ENCODE data around the gene CDK15.
"Not testable (repeated sequence)": the region's sequence is repeated elsewhere in the genome, so short reads cannot be mapped to it uniquely, and the experiment has no call there.

CDK15 gene

DNA sequence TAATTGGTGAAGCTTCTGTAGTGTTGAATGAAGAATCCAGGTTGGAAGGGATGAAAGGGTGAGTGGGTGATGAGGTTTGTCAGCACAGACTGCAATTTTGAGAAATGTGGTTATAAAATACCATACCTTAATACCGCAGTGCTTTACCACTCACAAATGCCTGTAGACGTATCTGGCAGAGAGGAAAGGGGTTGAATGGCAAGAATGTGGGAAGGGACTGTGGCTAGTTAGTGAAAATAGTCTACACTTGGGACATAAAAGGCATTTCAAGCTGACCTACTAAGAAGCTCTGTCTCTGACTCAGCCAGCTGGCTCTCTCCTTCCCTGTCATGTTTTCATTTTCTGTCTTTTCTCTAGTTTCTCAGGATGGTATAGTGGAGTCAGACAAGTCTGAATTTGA, 25.1 kb downstream of the CDK15 start:
- DNase-seq (ENCODE audit: low spot score), result no peak

DNA sequence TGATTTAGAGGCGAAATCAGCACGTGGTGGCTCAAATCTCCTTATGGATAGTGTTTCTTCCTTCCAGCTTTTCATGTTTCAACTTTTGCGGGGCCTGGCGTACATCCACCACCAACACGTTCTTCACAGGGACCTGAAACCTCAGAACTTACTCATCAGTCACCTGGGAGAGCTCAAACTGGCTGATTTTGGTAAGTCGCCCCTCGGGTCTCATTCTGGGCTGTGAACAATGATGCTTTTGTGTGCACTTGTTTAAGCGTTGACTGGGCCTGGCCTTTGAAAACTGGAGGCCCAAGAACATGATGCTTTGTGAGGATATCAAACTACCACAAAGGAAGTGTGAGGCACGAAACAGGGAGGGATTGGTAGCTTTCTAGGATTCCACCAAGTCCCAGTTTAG, 27.4 kb downstream of the CDK15 start:
- DNase-seq (ENCODE audit: low spot score), result no peak

DNA sequence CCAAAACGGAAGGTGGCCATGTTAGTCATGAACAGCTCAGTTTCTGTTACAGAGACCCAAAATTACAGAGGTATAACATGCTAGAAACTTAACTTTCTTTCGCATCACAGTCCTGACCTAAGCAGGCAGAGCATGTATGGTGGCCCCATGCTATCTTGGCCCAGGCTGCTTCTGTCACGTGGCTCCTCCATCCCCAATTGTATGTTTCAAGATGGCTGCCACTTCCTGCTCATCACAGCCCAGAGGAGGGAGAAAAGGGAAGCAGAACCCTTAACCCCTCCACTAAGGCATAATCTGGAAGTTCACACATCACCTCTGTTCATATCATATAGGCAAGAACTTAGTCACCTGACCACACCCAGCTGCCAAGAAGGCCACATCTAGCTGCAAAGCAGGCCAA, 28.7 kb downstream of the CDK15 start:
- no peak for DNase-seq (ENCODE audit: low spot score)

DNA sequence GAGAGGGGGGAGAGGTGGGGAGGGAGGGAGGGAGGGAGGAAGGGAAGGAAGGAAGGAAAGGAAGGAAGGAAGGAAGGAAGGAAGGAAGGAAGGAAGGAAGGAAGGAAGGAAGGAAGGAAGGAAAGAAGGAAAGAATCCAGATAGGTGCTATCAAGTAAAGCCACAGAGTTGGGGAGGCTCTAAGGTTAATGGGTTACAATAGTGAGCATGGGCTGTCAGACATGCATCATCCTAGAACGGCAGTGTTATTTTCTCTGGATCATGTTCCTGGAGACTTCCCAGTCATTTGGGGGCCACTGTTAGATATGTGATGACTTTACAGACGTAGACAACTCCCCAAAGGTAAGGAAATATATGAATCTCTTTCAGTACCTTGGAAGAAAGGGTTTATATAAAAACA, 31.1 kb downstream of the CDK15 start:
- DNase-seq (ENCODE audit: low spot score), result no peak

DNA sequence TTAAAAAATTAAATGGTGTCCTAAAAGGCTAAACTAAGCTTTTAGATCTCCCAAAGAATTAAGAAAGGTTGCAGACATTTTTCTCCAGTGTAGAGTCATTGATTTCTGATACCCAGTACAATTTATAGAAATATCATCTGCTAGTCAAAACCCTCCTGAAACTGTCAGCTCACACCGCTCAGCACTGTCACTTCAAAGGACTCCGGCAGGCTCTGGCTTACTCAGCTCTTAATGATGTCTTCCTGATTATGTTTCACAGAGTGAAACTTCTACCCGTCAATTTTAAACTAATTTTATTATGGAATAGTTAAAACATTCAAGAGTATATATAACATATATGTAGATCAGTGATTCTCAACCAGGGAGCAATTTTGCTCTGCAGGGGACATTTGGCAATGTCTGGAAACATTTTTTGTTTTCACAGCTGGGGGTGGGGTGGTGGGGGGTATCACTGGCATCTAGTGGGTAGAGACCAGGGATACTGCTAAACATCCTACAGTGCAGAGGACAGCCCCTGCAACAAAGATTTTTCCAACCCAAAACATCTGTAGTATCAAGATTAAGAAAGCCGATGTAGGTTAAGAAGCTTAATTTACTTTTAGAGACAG, 31.6 kb downstream of the CDK15 start:
- no peak for DNase-seq (ENCODE audit: low spot score)

DNA sequence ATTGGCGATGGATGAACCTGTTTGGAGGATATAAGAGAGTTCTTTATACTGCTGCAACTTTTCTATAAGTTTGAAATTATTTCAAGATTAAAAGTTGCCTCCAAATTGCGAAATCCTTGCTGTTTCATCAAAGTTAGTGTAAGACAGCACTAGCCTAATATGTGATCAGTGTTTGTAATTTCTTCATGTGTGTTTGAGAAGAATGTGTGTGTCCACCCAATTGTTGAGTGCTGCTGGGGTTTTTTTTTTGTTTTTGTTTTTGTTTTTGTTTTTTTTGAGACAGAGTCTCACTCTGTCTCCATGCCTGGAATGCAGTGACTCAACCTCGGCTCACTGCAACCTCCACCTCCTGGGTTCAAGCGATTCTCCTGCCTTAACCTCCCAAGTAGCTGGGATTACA, 33.4 kb downstream of the CDK15 start:
- DNase-seq (ENCODE audit: low spot score), result no peak

DNA sequence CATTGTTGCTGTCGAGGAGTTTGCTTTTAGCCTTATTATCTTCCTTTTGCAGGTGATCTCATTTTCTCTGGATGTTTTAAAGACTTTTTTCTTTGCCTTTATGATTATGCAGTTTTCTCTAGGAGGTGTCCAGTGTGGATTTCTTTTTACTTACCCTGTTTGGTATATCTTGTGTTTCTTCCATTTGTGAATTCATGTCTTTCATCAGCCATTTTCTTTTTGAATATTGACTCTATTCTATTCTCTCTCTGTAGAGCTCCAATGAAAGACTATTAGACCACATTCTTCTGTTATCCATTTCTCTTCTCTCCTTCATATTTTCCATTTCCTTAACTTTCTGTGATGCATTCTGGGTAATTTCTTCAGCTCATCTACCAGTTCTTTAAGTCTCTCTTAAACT, 34.4 kb downstream of the CDK15 start:
- no peak for DNase-seq (ENCODE audit: low spot score)

DNA sequence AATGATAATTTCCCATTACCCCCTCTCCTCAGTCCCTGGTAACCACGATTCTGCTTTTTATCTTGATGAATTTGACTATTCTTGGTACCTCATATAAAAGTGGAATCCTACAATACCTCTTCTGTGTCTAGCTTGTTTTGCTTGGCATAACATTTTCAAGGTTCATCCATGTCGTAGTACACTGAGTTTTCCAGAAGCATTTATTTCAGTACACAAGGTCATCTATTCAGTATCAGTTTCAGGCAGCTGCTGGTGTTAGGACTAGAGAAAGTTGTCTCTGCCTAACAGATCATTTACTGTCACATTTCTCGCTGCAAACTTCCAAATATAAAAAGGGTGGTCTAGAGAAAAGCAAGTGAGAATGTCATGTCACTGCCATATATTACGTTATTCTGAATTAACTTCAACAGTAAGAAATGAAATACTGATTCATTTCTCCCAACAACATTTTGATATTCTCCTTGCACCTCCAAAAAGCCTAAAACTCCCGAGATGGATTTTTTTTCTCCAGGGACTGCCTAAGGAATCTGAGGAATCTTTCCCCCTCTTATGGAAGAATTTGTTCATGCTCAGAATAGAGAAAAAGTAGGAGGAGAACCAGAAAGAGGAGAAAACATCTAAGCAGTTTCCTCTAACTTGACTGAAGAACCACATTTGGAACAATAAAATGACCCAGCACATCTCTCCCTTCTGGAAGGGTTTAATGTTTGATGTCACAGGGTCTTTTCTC, 36.0 kb downstream of the CDK15 start:
- DNase-seq (ENCODE audit: low spot score), result no peak

DNA sequence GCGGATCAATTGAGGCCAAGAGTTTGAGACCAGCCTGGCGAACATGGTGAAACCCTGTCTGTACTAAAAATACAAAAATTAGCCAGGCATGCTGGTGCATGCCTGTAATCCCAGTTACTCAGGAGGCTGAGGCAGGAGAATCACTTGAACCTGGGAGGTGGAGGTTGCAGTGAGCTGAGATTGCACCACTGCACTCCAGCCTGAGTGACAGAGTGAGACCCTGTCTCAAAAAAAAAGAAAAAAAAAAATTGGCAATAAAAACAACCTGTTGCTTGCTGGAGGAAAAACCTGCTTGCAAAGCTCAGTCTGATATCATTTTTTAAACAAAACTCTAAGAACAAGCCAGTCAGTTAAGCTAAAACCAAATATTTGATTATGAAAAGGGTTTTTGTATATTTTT, 38.6 kb downstream of the CDK15 start:
- DNase-seq (ENCODE audit: low spot score), result not testable (repeated sequence)

DNA sequence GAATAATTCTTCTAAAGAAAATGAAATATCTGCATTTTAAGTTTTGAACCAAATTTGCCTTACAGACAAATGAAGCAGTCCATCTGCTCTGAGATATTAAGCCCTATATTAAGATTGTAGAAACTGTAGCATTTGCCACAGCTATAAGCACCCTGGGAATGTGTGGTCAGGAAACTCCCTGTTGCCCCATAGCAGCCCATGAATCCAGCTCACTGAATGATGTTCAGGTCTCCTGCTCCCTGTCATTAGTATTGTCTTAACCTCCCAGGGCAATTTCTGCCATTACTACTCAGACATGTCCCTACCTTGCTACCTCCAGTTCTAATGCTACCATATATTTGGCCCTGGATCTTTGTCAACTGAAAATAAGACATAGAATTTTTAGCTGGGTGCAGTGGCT, 41.1 kb downstream of the CDK15 start:
- DNase-seq (ENCODE audit: low spot score), result no peak

DNA sequence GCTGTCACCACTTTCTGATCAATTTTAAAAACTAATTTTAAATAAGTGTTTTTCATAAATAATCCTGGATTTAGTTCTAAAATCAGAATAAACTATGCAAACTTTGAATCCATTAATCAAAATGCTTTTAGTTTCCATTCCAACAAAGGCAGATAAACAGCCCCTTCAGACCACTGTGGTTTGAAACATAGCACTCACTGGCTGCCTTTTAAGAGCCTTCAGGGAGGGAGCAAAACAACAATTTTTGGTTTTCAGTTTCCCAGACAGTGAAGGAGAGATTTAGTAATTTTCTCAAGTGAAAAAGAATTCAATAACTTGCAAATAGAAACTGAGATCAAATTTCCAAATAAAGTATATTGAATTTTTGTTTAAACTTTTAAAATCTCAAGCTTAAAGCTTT, 46.1 kb downstream of the CDK15 start:
- DNase-seq (ENCODE audit: low spot score), result no peak

DNA sequence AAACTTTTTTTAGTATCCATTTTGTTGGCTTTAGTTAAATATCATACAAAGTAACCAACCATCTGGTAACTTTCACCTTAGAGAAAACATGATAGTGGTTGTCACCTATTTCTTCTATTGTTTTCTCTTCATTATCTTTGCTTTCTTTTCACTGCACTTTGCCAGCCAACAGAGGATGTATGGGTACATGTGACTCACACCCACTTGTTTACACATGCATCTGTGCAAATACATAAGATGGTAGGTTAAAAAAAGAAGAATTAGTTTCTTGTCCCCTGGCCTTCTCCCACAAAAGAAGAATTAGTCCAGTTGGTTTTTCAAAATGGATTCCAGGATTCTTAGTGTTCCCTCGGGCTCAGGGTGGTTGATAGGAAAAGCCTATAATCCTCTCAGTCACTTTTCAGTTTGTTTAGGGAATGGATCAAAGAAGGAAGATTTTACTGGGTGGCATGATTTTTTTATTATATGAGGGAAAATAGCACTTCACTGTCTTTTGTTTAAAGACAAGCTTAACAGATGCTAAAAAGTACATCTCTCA, 46.6 kb downstream of the CDK15 start:
- DNase-seq (ENCODE audit: low spot score), result no peak

DNA sequence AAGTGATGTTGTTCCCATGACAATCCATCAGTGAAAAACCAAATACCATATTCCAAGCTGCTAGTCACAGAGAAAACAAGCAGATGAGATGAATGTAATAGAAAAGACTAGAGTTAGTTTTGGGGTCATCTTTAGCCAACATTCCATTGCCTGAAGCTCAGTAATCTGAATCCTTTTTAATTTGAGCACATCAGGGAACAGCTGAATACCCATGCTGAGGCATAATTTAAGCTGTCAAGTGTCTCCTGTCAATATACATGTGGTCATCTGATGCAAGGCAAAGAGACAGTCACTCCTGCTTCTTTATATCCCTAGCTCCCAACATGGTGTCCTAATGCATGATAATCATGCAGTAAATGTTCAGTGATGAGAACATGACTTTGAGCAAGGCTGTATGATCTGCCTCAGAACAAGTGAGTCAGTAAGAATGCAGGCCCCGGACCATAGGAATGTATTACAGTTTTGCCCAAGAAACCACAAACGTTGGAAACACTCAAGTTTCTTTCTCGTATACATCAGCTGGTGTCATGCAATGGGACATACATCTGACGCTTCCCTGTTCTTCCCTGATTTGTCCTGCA, 48.0 kb downstream of the CDK15 start:
- no peak for DNase-seq (ENCODE audit: low spot score)

DNA sequence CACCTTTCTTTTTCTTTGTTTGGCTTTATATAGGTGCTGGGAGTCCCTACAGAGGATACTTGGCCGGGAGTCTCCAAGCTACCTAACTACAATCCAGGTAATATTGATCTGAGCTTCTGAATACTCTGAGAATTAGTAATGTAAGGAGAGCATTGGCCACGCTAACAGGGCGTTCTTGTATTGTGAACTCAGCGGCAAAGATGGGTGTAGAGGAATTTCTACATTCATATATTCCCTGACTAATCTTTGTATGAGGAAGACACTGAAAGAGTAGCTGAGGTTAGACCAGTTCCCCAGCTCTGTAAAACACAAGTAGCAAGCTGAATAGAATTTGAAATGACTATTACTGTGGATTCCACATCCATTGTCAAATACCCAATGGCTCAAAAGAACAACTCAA, 48.5 kb downstream of the CDK15 start:
- no peak for DNase-seq (ENCODE audit: low spot score)

DNA sequence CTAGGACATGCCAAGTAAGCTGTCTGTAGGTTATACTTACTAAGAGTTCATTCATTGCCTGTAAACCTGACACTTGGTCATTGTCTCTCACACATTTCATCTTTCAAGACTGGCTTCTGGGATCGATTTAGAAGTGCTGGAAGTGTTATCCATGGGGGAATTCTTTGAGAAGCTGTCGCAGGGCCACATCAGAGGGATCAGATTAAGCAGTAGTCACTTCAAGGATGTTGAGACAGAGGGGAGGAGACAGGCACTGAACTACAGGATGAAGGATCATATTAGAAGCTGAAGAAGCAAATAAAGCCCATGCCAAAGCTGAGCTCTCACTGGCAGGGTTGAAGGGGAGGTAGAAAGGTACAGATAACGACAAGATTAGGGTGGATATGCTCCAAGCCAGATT, 49.0 kb downstream of the CDK15 start:
- no peak for DNase-seq (ENCODE audit: low spot score)

DNA sequence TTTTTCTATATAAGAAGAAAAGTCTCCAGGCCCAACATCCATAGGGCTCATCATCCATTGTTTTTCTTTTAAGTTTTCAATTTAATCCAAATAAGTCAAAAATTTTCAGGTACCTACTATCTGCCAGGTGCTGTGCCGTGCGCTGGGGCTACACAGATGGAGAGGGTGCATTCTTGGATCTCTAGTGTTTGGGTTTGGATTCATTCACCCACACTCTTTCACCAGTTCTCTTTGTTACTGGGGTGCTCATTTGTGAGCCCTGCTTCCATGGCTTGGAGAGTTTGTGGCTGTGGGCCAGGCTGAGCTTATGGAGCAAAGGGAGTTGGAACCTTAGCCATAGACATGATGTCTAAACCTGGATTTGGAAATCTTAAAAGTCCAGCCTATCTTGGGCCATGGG, 51.0 kb downstream of the CDK15 start:
- DNase-seq (ENCODE audit: low spot score), result no peak

DNA sequence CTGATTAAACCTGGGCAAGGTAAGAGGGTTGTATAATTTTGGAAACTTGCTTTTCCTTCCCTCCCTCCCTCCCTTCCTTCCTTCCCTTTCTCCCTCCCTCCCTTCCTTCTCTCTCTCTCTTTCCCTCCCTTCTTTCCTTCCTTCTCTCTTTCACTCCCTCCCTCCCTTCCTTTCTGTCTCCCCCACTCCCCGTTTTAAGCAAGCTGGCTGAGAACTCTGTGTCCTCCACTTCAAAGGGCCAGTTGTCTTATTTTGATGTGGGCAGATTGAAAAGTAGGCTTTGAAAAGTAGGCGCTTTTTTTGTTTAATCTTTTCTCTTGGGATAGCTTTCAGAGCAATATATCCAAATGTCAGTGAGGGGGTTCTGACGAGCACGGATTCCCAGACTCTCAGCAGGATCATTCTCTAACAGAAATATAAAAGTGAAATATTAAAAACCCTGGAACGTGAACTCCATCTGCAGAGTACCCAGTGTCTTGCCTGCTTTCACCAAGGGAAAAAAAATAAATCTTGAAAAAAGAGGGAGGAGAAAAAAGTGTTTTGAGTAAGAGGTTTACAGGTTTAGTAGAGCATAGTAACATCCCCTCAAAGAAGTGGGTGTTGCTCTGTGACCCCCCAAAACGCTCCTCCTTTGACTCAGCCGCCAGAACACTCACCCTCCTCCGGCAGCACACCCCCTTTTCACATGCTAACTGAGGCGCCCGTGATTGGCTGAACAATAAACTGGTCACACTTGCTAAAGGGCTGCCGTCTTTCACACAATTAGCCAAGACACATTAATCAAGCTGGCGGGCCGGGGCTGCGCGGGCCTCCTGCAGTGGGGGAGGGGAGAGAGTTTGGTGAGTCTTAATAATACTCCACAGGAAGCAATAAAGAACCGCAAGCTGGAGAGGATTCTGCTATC, 52.2 kb downstream of the CDK15 start:
- peak; percentile 78 for DNase-seq (ENCODE audit: low spot score)

DNA sequence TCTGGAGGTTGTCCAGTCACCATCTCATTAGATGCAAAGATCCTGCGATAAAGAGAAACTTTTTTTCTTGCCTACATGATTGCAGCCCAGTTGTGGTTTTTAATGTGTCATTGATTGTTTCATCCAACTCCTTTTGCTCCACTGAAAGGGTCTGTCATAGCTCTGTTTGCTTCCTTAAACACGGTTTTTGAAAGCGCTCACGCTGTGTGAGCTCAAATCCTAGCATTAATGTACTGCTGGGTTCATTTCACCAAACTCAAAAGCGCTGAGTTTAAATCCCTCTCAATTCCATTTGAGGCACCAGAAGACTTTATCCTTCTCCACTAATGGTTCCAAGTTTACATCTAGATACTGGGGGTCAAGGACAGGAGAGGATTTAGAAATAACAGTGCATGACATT, 53.6 kb downstream of the CDK15 start:
- no peak for DNase-seq (ENCODE audit: low spot score)

DNA sequence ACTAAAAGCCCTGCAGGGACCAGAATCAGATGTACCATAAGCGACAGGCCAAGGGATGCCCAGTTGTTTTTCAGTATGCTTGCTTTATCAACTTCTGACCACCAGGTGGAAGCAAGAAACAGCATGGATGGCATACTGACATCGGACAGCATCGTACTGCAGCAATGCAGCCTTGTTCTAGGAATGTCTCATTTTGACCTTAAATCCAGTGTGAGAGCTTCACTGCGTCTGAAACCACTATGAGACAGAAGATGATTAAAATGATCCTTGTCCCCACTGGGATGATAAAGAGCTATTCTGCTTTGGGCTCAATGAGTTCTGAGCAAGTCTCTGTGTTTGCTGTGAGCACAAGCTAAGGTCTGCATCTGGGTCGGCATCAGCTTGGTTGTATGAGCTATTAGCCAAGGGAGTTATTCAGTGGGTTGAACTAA, 54.3 kb downstream of the CDK15 start:
- peak; percentile 73 for DNase-seq (ENCODE audit: low spot score)

DNA sequence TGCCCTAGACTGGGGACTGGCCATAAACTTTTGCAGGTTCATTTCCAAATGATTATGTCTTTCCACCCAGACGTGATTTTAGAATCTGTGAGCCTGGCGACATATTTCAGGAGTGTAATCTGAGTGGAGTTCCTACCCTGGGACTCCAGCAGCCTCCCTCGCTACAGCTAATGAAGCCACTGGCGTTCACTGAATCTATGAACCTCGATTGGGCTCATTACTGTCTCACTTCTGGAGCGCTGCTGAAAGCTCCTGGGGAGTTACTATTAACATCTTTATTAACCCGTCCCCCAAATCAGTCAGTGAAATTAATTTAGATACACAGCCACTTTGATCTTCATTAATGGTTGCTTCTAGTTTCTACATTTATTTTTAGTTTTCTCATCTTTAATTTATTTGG, 56.5 kb downstream of the CDK15 start:
- DNase-seq (ENCODE audit: low spot score), result no peak

DNA sequence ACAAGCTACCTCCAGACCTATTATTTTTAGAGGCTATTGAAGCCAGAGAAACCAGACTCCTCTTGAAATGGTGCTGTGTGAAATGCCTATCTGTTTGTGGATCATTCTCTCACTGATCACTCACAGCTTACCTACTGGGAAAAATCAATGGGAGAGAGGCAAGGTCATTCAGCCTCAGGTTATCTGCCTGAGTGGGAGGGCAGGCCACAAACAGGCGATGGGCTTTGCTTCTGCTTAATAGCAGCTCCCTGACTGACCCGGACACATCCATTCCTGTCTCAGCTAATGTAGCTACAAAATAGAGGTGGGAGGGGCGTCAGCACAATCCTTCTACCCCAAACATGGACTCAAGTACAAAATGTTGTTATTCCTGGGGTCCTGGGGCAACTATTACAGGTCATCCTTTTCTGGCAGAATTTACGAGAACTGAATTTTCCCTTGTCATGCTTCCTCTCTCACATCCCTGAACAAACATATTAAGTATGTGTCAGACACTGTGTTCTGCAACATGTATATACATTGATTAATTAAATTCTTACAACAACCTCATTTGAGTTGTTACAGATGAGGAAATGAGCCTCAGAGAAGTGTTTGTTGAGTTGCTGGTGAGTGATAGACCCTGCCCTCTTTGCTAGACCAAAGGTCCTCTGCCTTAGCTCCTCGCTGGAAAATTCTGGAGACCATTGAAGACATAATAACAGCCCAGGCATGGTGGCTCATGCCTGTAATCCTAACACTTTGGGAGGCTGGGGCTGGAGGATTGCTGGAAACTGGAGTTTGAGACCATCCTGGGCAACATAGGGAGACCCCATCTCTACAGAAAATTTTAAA, 60.5 kb downstream of the CDK15 start:
- DNase-seq (ENCODE audit: low spot score), result no peak

DNA sequence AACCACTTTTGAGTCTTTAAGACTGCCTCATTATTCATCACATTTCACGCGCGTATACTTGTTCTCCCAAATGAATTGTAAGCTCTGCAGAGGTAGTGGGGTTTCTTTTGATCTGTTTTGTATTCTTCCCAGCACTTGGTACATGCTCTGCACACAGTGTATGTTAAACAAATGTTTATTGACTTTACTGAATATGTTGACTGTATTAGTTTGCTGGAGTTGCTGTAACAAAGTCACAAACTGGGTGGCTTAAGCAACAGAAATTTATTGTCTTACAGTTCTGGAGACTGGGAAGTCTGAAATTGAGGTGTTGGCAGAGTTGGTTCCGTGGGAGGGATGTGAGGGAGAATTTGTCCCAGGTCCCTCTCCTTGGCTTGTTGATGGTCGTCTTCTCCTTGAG, 65.1 kb downstream of the CDK15 start:
- DNase-seq (ENCODE audit: low spot score), result no peak
